Testis (tissue), 3 donors: ENCODE results near the gene KIF26B. TPM values are rescaled to one million over a fixed set of nuclear protein-coding genes. Genes with fewer than 3 reads are reported as not detected.

ENCODE experiments used
- DNase-seq: peaks from one replicate; pipeline ENCODE4 v3.0.0-alpha.2; 2019
- H3K27ac ChIP-seq, 2 donors: fragments of 200-600 bp; sonication (generic); one replicate each; pipeline ENCODE4 v1.5.1; 2019
- H3K27me3 ChIP-seq: fragments of 200-600 bp; sonication (generic); one replicate; pipeline ENCODE4 v1.5.1; 2019
- H3K36me3 ChIP-seq: fragments of 200-600 bp; sonication (generic); one replicate; pipeline ENCODE4 v1.5.1; 2017; ENCODE audit warnings: low read depth; ENCODE audit errors: missing control alignments
- H3K4me1 ChIP-seq: fragments of 200-600 bp; sonication (generic); one replicate; pipeline ENCODE4 v1.5.1; 2019
- H3K4me3 ChIP-seq, 2 donors: fragments of 200-600 bp; sonication (generic); one replicate each; pipeline ENCODE4 v1.5.1; 2017 to 2019
- H3K9me3 ChIP-seq: fragments of 200-600 bp; sonication (generic); one replicate; pipeline ENCODE4 v1.5.1; 2017
- CTCF ChIP-seq, 3 experiments: fragments of 450-650 bp in 2 of 3; fragments of 200-600 bp in 1 of 3; sonication (generic) in 1 of 3; IDR thresholded peaks; one replicate each; pipeline ENCODE4 v1.5.1; 2016 to 2019; ENCODE audit warnings: antibody characterized with exemption in 3 of 3, mild to moderate bottlenecking in 2 of 3, moderate library complexity in 1 of 3
- POLR2A ChIP-seq: fragments of 450-650 bp; IDR thresholded peaks from one replicate; pipeline ENCODE4 v1.6.1; 2017; ENCODE audit warnings: antibody characterized with exemption, mild to moderate bottlenecking, moderate library complexity
- WGBS, 2 donors: methylation state at CpG; one replicate each; pipeline ENCODE4 v1.1.5; 2018; 5-methylcytosine and 5-hydroxymethylcytosine counted together
- intact Hi-C: fragments of 100-400 bp; cut with DNase I; formaldehyde crosslinking; loops from one replicate; pipeline ENCODE4 v1.15.1; 2023; ENCODE audit warnings: low total_unique reads
- polyA plus RNA-seq: library from polyadenylated mRNA; stranded (reverse); fragments of 350-450 nt; fragmentation: Illumina TruSeq; extraction: RNeasy Lipid Tissue Mini Kit (QIAGEN cat#74804); gene quantifications from one replicate; pipeline ENCODE4 v1.2.3, GENCODE V29; 2014; ENCODE audit warnings: low read depth, low replicate concordance; ENCODE audit not compliant: insufficient read depth
- total RNA-seq, 2 donors: library from RNA; depleted of rRNA; stranded (reverse); fragments of >200 nt; gene quantifications; one replicate each; pipeline ENCODE4 v1.2.3, GENCODE V29; 2016

Gene KIF26B
- total and polyA plus RNA-seq, 3 donors from 2014 or later: 3.0 to 4.8 (median 3.1) TPM

GRCh38 chr1:245690946-245691541 lies 536.3 kb downstream of the KIF26B start:
- DNase-seq: no peak
- WGBS, 2 donors: 72 to 84% methylated on average over 13 of the region's 13 CpGs
- no peaks in the 10 kb centered on the region for H3K36me3 ChIP-seq
- no peaks in the 10 kb centered on the region for H3K9me3 ChIP-seq
- TF ChIP-seq CTCF (IDR thresholded peaks at IDR 0.05): no peak
- TF ChIP-seq POLR2A: no peak
- no peaks in the 10 kb centered on the region for H3K27me3 ChIP-seq
- H3K4me1 ChIP-seq: no peaks in the 10 kb centered on the region
- intact Hi-C loops: no loop called here
- no peak overlapping the region for H3K27ac ChIP-seq
- no peak overlapping the region for H3K4me3 ChIP-seq

GRCh38 chr1:245691897-245692296 lies 537.1 kb downstream of the KIF26B start:
- DNase-seq: no peak
- H3K4me3 ChIP-seq: no peak overlapping the region
- 77 to 82% methylated on average over 3 of the region's 3 CpGs for WGBS, 2 donors
- H3K27ac ChIP-seq: no peak overlapping the region
- no peaks in the 10 kb centered on the region for H3K36me3 ChIP-seq
- intact Hi-C loops: no loop called here
- H3K4me1 ChIP-seq: no peaks in the 10 kb centered on the region
- no peaks in the 10 kb centered on the region for H3K27me3 ChIP-seq
- no peak for TF ChIP-seq POLR2A
- H3K9me3 ChIP-seq: no peaks in the 10 kb centered on the region

DNA sequence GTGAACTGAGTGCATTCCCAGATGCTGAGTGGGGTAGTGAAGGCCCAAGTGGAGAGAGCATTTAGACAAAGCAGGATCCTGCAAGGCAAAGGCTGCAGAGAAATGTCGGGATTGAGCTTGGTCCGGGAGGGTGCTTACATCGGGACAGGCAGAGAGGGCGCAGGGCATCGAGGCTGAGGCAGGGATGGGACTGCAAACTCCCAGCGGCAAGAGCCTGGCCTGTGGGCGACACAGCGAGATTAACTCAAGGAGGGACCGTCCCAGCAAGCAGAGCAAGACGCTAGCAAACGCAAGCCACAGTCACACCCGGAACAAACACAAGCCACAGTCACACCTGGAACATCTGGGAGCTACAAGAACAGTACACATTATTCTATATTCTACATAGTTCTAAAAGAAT lies 537.5 kb downstream of the KIF26B start:
- no peak overlapping the region for H3K27ac ChIP-seq
- intact Hi-C loops: no loop called here
- no peaks in the 10 kb centered on the region for H3K4me1 ChIP-seq
- no peaks in the 10 kb centered on the region for H3K27me3 ChIP-seq
- H3K4me3 ChIP-seq: no peak overlapping the region
- TF ChIP-seq CTCF (IDR thresholded peaks at IDR 0.05): no peak
- TF ChIP-seq POLR2A: no peak
- 98% methylated on average over 12 of the region's 12 CpGs for WGBS, 2 donors
- DNase-seq: no peak
- H3K36me3 ChIP-seq: no peaks in the 10 kb centered on the region
- H3K9me3 ChIP-seq: no peaks in the 10 kb centered on the region

- 83 to 91% methylated on average over 8 of the region's 8 CpGs for WGBS, 2 donors
- no peak for DNase-seq
- no peak overlapping the region for H3K4me3 ChIP-seq
- no peaks in the 10 kb centered on the region for H3K36me3 ChIP-seq
- H3K27me3 ChIP-seq: no peaks in the 10 kb centered on the region
- no peaks in the 10 kb centered on the region for H3K9me3 ChIP-seq
- intact Hi-C loops: no loop called here
- TF ChIP-seq POLR2A: no peak
- TF ChIP-seq CTCF (IDR thresholded peaks at IDR 0.05): no peak
- no peak overlapping the region for H3K27ac ChIP-seq
- H3K4me1 ChIP-seq: no peaks in the 10 kb centered on the region
Measured at GRCh38 chr1:245693116-245693793, 538.5 kb downstream of the KIF26B start.

DNA sequence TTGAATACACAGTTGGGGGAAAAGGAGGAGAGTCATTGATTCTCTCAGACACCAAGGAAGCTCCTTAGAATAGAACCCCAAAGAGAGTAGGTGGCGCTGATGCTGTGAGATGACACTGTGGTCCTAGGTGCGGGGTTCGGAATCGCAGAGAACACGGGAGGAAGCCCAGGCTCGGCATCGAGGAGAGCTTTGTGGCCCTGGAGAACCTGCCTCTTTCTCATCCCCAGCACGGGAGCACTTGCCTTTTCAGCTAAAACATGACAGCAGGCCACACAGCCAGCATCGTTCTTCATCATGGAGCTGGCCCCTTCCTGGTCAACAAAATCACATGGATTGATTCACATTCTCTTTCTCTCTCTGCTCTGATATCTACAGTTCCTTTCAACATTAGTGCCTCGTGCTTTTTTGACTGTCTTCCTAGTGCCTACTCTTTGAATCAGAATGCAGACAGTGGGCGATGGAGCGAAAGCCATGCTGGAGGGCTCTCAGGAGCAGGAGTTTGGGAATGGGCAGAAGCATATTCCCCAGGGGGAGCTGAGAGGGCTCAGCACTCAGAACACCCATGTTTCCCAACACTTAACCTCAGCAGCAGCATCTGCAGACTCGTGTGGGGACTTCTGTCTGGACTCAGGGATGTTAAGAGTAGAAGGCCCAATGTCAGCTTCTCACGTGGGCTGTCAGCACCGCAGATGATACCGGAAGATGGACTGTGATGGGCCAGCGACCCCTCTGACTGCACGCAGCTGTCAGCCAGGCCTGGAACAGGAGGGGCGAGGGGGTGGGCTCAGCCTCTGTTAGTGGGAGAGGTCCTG lies 539.4 kb downstream of the KIF26B start:
- no peak for DNase-seq
- no peak overlapping the region for H3K4me3 ChIP-seq
- no peak overlapping the region for H3K27ac ChIP-seq
- H3K27me3 ChIP-seq: no peaks in the 10 kb centered on the region
- no peaks in the 10 kb centered on the region for H3K4me1 ChIP-seq
- TF ChIP-seq CTCF (IDR thresholded peaks at IDR 0.05) (no peak), POLR2A (no peak)
- 84 to 85% methylated on average over 18 to 19 of the region's 19 CpGs for WGBS, 2 donors
- intact Hi-C loops: no loop called here
- H3K36me3 ChIP-seq: no peaks in the 10 kb centered on the region
- no peaks in the 10 kb centered on the region for H3K9me3 ChIP-seq
